GM23338 (cell line): ENCODE data around the gene NRK. TPM values are rescaled to one million over a fixed set of nuclear protein-coding genes. Genes with fewer than 3 reads are reported as not detected.

Experiments
- ATAC-seq: fragments of 200-7000 bp; cut with Tn5 transposase; 3 replicates; pipeline ENCODE4 v1.9.1; 2020
- DNase-seq: peaks from one replicate; pipeline ENCODE4 v3.0.0-alpha.2; 2015; ENCODE audit warnings: low spot score
- H2AFZ ChIP-seq: fragments of 200-600 bp; sonication (generic); 2 replicates; pipeline ENCODE4 v1.8.0; 2016; ENCODE audit warnings: antibody characterized with exemption, mild to moderate bottlenecking, moderate library complexity
- H3F3A ChIP-seq: fragments of 200-600 bp; sonication (generic); replicated peaks from 2 replicates; pipeline ENCODE4 v1.8.0; 2017; ENCODE audit warnings: antibody characterized with exemption, mixed run types, low read depth
- H3K27ac ChIP-seq: fragments of 200-600 bp; sonication (generic); 2 replicates; pipeline ENCODE4 v1.6.1; 2016; ENCODE audit warnings: low read depth
- H3K27me3 ChIP-seq: fragments of 200-600 bp; sonication (generic); 2 replicates; pipeline ENCODE4 v1.8.0; 2016; ENCODE audit warnings: mild to moderate bottlenecking, mixed run types, moderate library complexity; ENCODE audit not compliant: insufficient read depth
- H3K36me3 ChIP-seq: fragments of 200-600 bp; sonication (generic); 2 replicates; pipeline ENCODE4 v1.8.0; 2016; ENCODE audit warnings: mild to moderate bottlenecking; ENCODE audit not compliant: insufficient read depth
- H3K4me1 ChIP-seq: fragments of 200-600 bp; sonication (generic); 2 replicates; pipeline ENCODE4 v1.8.0; 2016; ENCODE audit warnings: mild to moderate bottlenecking, moderate library complexity; ENCODE audit not compliant: insufficient read depth
- H3K4me2 ChIP-seq: fragments of 200-600 bp; sonication (generic); 2 replicates; pipeline ENCODE4 v1.7.1; 2017; ENCODE audit warnings: mixed run types
- H3K4me3 ChIP-seq: fragments of 200-600 bp; sonication (generic); 2 replicates; pipeline ENCODE4 v1.6.1; 2016; ENCODE audit warnings: mixed run types
- H3K79me2 ChIP-seq: fragments of 200-600 bp; sonication (generic); replicated peaks from 2 replicates; pipeline ENCODE4 v1.8.0; 2017; ENCODE audit warnings: mild to moderate bottlenecking; ENCODE audit not compliant: insufficient read depth
- H3K9me2 ChIP-seq: fragments of 200-600 bp; sonication (generic); 2 replicates; pipeline ENCODE4 v1.8.0; 2017; ENCODE audit not compliant: insufficient read depth
- H4K20me1 ChIP-seq: fragments of 200-600 bp; sonication (generic); replicated peaks from 2 replicates; pipeline ENCODE4 v1.8.0; 2017; ENCODE audit warnings: mild to moderate bottlenecking; ENCODE audit not compliant: insufficient read depth
- H3K27ac Mint-ChIP-seq: 2 replicates; pipeline ENCODE4 v1.8.0; 2020; ENCODE audit warnings: inconsistent platforms, mild to moderate bottlenecking, moderate library complexity, mixed read lengths
- H3K27me3 Mint-ChIP-seq: 3 replicates; pipeline ENCODE4 v1.8.0; 2022; ENCODE audit warnings: low read depth, mild to moderate bottlenecking, moderate library complexity, mixed read lengths, inconsistent platforms; ENCODE audit not compliant: insufficient read depth, poor library complexity
- H3K36me3 Mint-ChIP-seq: 3 replicates; pipeline ENCODE4 v1.8.0; 2021; ENCODE audit warnings: low read depth, mild to moderate bottlenecking, inconsistent platforms, moderate library complexity, mixed read lengths
- H3K4me1 Mint-ChIP-seq: 3 replicates; pipeline ENCODE4 v1.8.0; 2020; ENCODE audit warnings: mild to moderate bottlenecking, inconsistent platforms, mixed read lengths
- H3K4me3 Mint-ChIP-seq: 3 replicates; pipeline ENCODE4 v1.8.0; 2021; ENCODE audit warnings: moderate library complexity, mild to moderate bottlenecking, inconsistent platforms, mixed read lengths
- H3K9me3 Mint-ChIP-seq: 3 replicates; pipeline ENCODE4 v1.8.0; 2020; ENCODE audit warnings: moderate library complexity, mild to moderate bottlenecking, inconsistent platforms, mixed read lengths
- CREB1 ChIP-seq: fragments of 250-450 bp; sonication (Bioruptor Pico); IDR thresholded peaks from 2 replicates; pipeline ENCODE4 v1.5.0; 2020; ENCODE audit warnings: low read depth, mild to moderate bottlenecking, moderate library complexity
- CTCF ChIP-seq, 2 experiments: fragments of 200-600 bp in 1 of 2; sonication (generic) in 1 of 2; conservative IDR thresholded peaks; 2 replicates each; pipeline versions ENCODE4 v1.5.1 to v1.6.1; 2016 to 2017; ENCODE audit warnings: antibody characterized with exemption in 2 of 2, low read depth in 2 of 2, mild to moderate bottlenecking in 2 of 2, moderate library complexity in 1 of 2
- ETS1 ChIP-seq: IDR thresholded peaks from 2 replicates; pipeline ENCODE4 v1.6.1; 2016; ENCODE audit warnings: antibody characterized with exemption
- JUNB ChIP-seq: IDR thresholded peaks from one replicate; pipeline ENCODE4 v1.6.1; 2016; ENCODE audit warnings: antibody characterized with exemption; ENCODE audit not compliant: unreplicated experiment
- NANOG ChIP-seq: IDR thresholded peaks from 2 replicates; pipeline ENCODE4 v1.6.1; 2016; ENCODE audit warnings: antibody characterized with exemption, borderline replicate concordance
- POLR2AphosphoS5 ChIP-seq: IDR thresholded peaks from 2 replicates; pipeline ENCODE4 v1.6.1; 2016; ENCODE audit warnings: antibody characterized with exemption, low read depth
- STAT1 ChIP-seq: IDR thresholded peaks from one replicate; pipeline ENCODE4 v1.6.1; 2016; ENCODE audit warnings: antibody characterized with exemption; ENCODE audit not compliant: unreplicated experiment
- ZNF114 ChIP-seq: fragments of 250-450 bp; sonication (Bioruptor Pico); IDR thresholded peaks from 2 replicates; pipeline ENCODE4 v1.5.0; 2020; ENCODE audit warnings: mild to moderate bottlenecking, moderate library complexity
- ZNF331 ChIP-seq: fragments of 250-450 bp; sonication (Bioruptor Pico); IDR thresholded peaks from 2 replicates; pipeline ENCODE4 v1.5.0; 2020; ENCODE audit warnings: low read depth, mild to moderate bottlenecking, moderate library complexity
- polyA plus RNA-seq: library from polyadenylated mRNA; unstranded; fragments of >200 nt; fragmentation: Nextera tagmentation; extraction: Ambion mirVana; gene quantifications from 2 replicates; pipeline ENCODE4 v1.2.1, GENCODE V29; 2016
- total RNA-seq: library from RNA; depleted of rRNA; stranded (reverse); fragments of >200 nt; shearing (Covaris generic); gene quantifications from 2 replicates; pipeline ENCODE4 v1.2.3, GENCODE V29; 2014
- TF ChIP-seq, protein P1 (sequence below): fragments of 250-450 bp; sonication (Bioruptor Pico); IDR thresholded peaks from 2 replicates; pipeline ENCODE4 v1.5.0; 2020; ENCODE audit warnings: mild to moderate bottlenecking, moderate library complexity

NRK gene
- total and polyA plus RNA-seq, 2 experiments from 2014 or later, result 6.4 to 16.2 TPM

GRCh38 chrX:106005684-106006083, 183.3 kb downstream of the NRK start:
- Histone ChIP-seq H3K27ac (no peak overlapping the region), H4K20me1 (no peaks in the 10 kb centered on the region), H3F3A (no peaks in the 10 kb centered on the region), H2AFZ (no peak overlapping the region), H3K27me3 (no peaks in the 10 kb centered on the region), H3K9me2 (no peaks in the 10 kb centered on the region), H3K4me1 (no peaks in the 10 kb centered on the region), H3K4me3 (no peak overlapping the region), H3K4me2 (no peak overlapping the region), H3K36me3 (no peaks in the 10 kb centered on the region), H3K79me2 (no peaks in the 10 kb centered on the region)
- Mint-ChIP-seq H3K27me3 (no peaks in the 10 kb centered on the region), H3K9me3 (peaks cover 34% of the 10 kb centered on the region), H3K4me3 (no peak overlapping the region), H3K36me3 (no peaks in the 10 kb centered on the region), H3K4me1 (no peaks in the 10 kb centered on the region), H3K27ac (no peak overlapping the region)
- TF ChIP-seq ETS1, result no peak
- no peak for TF ChIP-seq POLR2AphosphoS5
- TF ChIP-seq NANOG, result no peak
- TF ChIP-seq ZNF114 (CRISPR knock-in tag), result no peak
- no peak for TF ChIP-seq ZNF331 (CRISPR knock-in tag)
- no peak for TF ChIP-seq CTCF (conservative IDR thresholded peaks at IDR 0.05; ENCODE audit: low read depth in 2 of 2)
- no peak for TF ChIP-seq JUNB
- TF ChIP-seq, protein P1, sequence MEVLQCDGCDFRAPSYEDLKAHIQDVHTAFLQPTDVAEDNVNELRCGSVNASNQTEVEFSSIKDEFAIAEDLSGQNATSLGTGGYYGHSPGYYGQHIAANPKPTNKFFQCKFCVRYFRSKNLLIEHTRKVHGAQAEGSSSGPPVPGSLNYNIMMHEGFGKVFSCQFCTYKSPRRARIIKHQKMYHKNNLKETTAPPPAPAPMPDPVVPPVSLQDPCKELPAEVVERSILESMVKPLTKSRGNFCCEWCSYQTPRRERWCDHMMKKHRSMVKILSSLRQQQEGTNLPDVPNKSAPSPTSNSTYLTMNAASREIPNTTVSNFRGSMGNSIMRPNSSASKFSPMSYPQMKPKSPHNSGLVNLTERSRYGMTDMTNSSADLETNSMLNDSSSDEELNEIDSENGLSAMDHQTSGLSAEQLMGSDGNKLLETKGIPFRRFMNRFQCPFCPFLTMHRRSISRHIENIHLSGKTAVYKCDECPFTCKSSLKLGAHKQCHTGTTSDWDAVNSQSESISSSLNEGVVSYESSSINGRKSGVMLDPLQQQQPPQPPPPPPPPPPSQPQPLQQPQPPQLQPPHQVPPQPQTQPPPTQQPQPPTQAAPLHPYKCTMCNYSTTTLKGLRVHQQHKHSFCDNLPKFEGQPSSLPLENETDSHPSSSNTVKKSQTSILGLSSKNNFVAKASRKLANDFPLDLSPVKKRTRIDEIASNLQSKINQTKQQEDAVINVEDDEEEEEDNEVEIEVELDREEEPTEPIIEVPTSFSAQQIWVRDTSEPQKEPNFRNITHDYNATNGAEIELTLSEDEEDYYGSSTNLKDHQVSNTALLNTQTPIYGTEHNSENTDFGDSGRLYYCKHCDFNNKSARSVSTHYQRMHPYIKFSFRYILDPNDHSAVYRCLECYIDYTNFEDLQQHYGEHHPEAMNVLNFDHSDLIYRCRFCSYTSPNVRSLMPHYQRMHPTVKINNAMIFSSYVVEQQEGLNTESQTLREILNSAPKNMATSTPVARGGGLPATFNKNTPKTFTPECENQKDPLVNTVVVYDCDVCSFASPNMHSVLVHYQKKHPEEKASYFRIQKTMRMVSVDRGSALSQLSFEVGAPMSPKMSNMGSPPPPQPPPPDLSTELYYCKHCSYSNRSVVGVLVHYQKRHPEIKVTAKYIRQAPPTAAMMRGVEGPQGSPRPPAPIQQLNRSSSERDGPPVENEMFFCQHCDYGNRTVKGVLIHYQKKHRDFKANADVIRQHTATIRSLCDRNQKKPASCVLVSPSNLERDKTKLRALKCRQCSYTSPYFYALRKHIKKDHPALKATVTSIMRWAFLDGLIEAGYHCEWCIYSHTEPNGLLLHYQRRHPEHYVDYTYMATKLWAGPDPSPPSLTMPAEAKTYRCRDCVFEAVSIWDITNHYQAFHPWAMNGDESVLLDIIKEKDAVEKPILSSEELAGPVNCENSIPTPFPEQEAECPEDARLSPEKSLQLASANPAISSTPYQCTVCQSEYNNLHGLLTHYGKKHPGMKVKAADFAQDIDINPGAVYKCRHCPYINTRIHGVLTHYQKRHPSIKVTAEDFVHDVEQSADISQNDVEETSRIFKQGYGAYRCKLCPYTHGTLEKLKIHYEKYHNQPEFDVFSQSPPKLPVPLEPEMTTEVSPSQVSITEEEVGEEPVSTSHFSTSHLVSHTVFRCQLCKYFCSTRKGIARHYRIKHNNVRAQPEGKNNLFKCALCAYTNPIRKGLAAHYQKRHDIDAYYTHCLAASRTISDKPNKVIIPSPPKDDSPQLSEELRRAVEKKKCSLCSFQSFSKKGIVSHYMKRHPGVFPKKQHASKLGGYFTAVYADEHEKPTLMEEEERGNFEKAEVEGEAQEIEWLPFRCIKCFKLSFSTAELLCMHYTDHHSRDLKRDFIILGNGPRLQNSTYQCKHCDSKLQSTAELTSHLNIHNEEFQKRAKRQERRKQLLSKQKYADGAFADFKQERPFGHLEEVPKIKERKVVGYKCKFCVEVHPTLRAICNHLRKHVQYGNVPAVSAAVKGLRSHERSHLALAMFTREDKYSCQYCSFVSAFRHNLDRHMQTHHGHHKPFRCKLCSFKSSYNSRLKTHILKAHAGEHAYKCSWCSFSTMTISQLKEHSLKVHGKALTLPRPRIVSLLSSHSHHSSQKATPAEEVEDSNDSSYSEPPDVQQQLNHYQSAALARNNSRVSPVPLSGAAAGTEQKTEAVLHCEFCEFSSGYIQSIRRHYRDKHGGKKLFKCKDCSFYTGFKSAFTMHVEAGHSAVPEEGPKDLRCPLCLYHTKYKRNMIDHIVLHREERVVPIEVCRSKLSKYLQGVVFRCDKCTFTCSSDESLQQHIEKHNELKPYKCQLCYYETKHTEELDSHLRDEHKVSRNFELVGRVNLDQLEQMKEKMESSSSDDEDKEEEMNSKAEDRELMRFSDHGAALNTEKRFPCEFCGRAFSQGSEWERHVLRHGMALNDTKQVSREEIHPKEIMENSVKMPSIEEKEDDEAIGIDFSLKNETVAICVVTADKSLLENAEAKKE, result no peak
- no peak for TF ChIP-seq STAT1
- TF ChIP-seq CREB1 (CRISPR knock-in tag), result no peak
- no peak for DNase-seq
- no peak for ATAC-seq
